VCaP (cell line): ENCODE results near the gene TRIM62.
"Not testable (repeated sequence)": the region's sequence is repeated elsewhere in the genome, so short reads cannot be mapped to it uniquely, and the experiment has no call there.

ENCODE experiments used
- H3K27ac ChIP-seq: fragments of 450-650 bp; 2 replicates; pipeline ENCODE4 v1.5.1; 2017
- CTCF ChIP-seq: fragments of 450-650 bp; conservative IDR thresholded peaks from 2 replicates; pipeline ENCODE4 v1.5.1; 2017; ENCODE audit warnings: mild to moderate bottlenecking, moderate library complexity

The TRIM62 gene

GRCh38 chr1:33130297-33130696, 51.5 kb downstream of the TRIM62 start:
- TF ChIP-seq CTCF, result no peak
- H3K27ac ChIP-seq, result no peak overlapping the region

GRCh38 chr1:33128781-33129180, 53.1 kb downstream of the TRIM62 start:
- no peak overlapping the region for H3K27ac ChIP-seq
- no peak for TF ChIP-seq CTCF

- H3K27ac ChIP-seq, result peak overlapping the region; percentile 81
Measured at GRCh38 chr1:33127001-33127823, 54.6 kb downstream of the TRIM62 start.

GRCh38 chr1:33126411-33127000, 55.3 kb downstream of the TRIM62 start:
- H3K27ac ChIP-seq, result peak overlapping the region; percentile 81

More at GRCh38 chr1:33127001-33127823, 54.6 kb downstream of the TRIM62 start:
- TF ChIP-seq CTCF, result peak; percentile 96

GRCh38 chr1:33124647-33125046, 57.2 kb downstream of the TRIM62 start:
- H3K27ac ChIP-seq, result not testable (repeated sequence)

More at GRCh38 chr1:33126411-33127000, 55.3 kb downstream of the TRIM62 start:
- no peak for TF ChIP-seq CTCF

- H3K27ac ChIP-seq, result no peak overlapping the region
- TF ChIP-seq CTCF, result no peak
Measured at GRCh38 chr1:33123266-33123665, 58.6 kb downstream of the TRIM62 start.

- TF ChIP-seq CTCF, result no peak
Measured at GRCh38 chr1:33122483-33123178, 59.2 kb downstream of the TRIM62 start.

More at GRCh38 chr1:33122483-33123178, 59.2 kb downstream of the TRIM62 start:
- no peak overlapping the region for H3K27ac ChIP-seq
